ENCODE measurements around the gene CNNM4.
A peak's percentile ranks its signal among the peaks of the same experiment; 100 is the strongest.

Gene CNNM4

DNA sequence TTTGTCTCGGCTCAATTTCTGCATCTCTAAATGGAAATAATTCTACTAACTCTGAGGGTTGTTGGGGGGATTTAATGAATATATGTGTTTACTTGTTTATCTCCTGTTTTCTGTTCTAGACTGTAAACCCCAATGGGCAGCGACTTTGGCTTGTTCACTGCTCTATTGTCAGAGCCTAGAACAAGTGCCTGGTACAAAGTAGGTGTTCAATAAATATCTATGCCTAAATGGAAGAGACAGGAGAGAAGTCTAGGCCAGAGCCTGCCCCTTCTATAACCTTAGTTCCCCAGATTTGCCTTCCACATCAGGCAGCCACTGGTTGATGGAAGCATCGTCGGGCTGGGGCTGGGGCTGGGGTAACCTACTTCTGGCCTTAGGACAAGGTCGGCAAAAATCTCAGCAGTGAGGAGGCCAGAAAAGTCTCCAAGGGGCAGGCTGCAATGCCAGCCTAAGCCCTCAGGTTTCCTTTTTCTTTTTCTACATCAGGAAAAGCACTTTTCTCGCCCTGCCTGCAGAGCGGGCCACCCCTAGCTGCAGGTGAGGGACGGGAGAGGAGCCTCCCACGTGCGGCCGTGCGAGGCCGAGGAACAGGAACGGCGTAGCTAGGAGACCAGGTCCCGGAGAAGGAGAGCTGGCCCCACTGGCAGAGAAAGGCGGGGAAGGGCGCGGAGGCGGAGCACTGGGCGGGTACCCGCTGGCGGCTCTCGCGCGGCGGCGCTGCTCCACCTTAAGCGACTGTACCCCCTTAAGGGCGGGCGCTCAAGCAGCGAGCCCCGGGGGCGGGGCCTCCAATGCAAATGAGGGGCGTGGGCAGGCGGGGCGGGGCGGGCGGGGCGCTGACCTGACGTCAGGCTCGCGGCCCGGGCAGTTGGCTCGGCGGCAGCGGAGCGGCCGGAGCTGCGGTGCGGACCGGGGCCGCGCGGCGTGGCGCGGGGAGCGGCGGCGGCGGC is at the start of gene CNNM4:
TSS of gene CNNM4 (plus strand) at position 867 of the 950 bp plus-strand sequence. CDS start 98 bp downstream, outside the sequence.
- no peaks in the 10 kb centered on the region for H3K27me3 Mint-ChIP-seq
- peak within 1 kb of the TSS; percentile 85 for H3K4me3 Mint-ChIP-seq
- no peaks in the 10 kb centered on the region for H3K9me3 Mint-ChIP-seq (ENCODE audit: low read depth)
- peaks cover 48% of the 10 kb centered on the region for H3K4me1 Mint-ChIP-seq (ENCODE audit: low read depth)
- H3K36me3 Mint-ChIP-seq: no peaks in the 10 kb centered on the region
- H3K27ac Mint-ChIP-seq: peak within 1 kb of the TSS; percentile 86

DNA sequence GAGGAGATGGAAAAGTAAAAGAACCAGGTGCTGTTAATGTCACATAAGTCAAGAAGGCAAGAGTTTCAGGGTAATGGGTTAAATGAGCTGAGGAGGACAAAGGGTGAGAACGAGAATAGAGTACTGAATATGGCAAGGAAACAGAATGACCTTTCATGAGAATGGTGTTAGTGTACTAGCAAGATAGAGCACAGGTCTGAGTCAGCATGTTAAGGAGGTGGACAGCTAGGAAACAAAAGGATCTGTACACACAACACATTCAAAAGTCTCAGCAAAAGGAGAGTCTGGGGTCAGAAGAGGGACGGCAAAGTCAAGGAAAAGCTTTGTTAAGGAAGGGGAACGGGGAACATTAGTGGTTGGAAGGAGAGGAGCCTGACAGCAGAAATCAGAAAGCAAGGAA is 49.7 kb upstream of the CNNM4 start:
- Mint-ChIP-seq H3K4me1 (ENCODE audit: low read depth) (no peaks in the 10 kb centered on the region), H3K9me3 (ENCODE audit: low read depth) (no peaks in the 10 kb centered on the region), H3K27ac (no peak overlapping the region), H3K36me3 (peaks cover 19% of the 10 kb centered on the region), H3K27me3 (no peaks in the 10 kb centered on the region), H3K4me3 (no peak overlapping the region)

GRCh38 chr2:96715658-96716057 is 45.0 kb upstream of the CNNM4 start:
- Mint-ChIP-seq H3K9me3 (ENCODE audit: low read depth) (no peaks in the 10 kb centered on the region), H3K27ac (no peak overlapping the region), H3K36me3 (peaks cover 9% of the 10 kb centered on the region), H3K4me1 (ENCODE audit: low read depth) (no peaks in the 10 kb centered on the region), H3K4me3 (no peak overlapping the region), H3K27me3 (no peaks in the 10 kb centered on the region)

GRCh38 chr2:96716388-96716787 is 44.3 kb upstream of the CNNM4 start:
- peaks cover 3% of the 10 kb centered on the region for H3K36me3 Mint-ChIP-seq
- no peak overlapping the region for H3K27ac Mint-ChIP-seq
- H3K27me3 Mint-ChIP-seq: no peaks in the 10 kb centered on the region
- H3K4me1 Mint-ChIP-seq (ENCODE audit: low read depth): no peaks in the 10 kb centered on the region
- H3K4me3 Mint-ChIP-seq: no peak overlapping the region
- no peaks in the 10 kb centered on the region for H3K9me3 Mint-ChIP-seq (ENCODE audit: low read depth)

DNA sequence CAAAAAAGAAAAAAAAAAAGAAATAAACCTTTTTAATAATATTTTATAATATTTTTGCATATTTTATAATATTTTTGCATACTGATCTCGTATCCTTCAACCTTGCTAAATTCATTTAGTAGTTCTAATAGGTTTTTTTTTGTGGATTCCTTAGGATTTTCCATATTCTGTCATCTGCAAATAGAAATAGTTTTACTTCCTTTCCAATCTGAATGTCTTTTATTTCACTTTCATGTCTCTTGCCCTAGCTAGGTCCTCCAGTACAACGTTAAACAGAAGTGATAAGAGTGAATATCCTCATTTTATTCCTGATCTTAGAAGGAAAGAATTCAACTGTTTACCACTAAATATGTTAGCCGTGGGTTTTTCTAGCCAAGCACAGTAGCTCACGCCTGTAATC is 34.6 kb upstream of the CNNM4 start:
- no peak overlapping the region for H3K4me3 Mint-ChIP-seq

DNA sequence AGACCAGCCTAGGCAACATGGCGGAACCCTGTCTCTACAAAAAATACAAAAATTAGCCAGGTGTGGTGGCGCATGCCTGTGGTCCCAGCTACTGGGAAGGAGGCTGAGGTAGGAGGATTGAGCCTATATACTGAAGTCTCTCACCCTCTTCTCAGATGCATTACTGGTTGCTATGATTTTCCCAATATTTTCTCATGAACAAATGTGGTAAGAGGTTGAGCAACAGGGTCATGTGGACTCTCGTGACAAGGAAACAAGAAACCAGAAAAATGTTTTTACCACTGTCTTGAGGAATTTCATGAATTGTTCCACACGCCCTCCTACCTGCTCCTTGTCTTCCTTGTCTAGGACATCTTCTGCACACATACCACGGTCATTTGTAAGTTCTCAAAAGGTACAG is 33.3 kb upstream of the CNNM4 start:
- Mint-ChIP-seq H3K36me3 (peaks cover 7% of the 10 kb centered on the region), H3K9me3 (ENCODE audit: low read depth) (no peaks in the 10 kb centered on the region), H3K27ac (no peak overlapping the region), H3K27me3 (no peaks in the 10 kb centered on the region), H3K4me1 (ENCODE audit: low read depth) (no peaks in the 10 kb centered on the region), H3K4me3 (no peak overlapping the region)

More for the DNA sequence above, 34.6 kb upstream of the CNNM4 start:
- Mint-ChIP-seq H3K9me3 (ENCODE audit: low read depth) (no peaks in the 10 kb centered on the region), H3K27me3 (no peaks in the 10 kb centered on the region), H3K36me3 (peaks cover 7% of the 10 kb centered on the region), H3K4me1 (ENCODE audit: low read depth) (no peaks in the 10 kb centered on the region), H3K27ac (no peak overlapping the region)

- Mint-ChIP-seq H3K27me3 (no peaks in the 10 kb centered on the region), H3K4me1 (ENCODE audit: low read depth) (no peaks in the 10 kb centered on the region), H3K27ac (no peak overlapping the region), H3K9me3 (ENCODE audit: low read depth) (no peaks in the 10 kb centered on the region), H3K36me3 (peaks cover 9% of the 10 kb centered on the region), H3K4me3 (no peak overlapping the region)
Measured at GRCh38 chr2:96729748-96730147, 31.0 kb upstream of the CNNM4 start.

GRCh38 chr2:96730212-96730611 is 30.5 kb upstream of the CNNM4 start:
- Mint-ChIP-seq H3K27me3 (no peaks in the 10 kb centered on the region), H3K4me3 (no peak overlapping the region), H3K36me3 (peaks cover 13% of the 10 kb centered on the region), H3K4me1 (ENCODE audit: low read depth) (no peaks in the 10 kb centered on the region), H3K27ac (no peak overlapping the region), H3K9me3 (ENCODE audit: low read depth) (no peaks in the 10 kb centered on the region)

DNA sequence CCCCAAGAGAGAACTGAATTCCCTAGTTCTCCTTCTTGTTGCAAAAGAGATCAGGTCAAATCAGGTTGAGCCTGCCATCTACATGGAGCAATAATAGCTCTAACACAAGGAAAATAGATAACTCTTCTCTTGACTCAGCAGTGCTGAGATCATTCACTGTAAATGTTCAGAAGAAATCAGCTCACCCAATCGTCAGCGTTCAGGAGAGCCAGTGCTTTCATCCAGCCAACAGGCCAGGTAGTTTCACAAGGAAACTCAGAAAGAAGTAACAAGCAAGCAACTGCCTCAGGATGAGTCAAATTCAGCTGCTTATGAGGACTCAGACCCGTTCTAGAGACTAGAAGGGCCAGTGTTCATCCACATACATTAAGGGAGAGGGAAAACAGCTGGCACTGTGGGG is 26.8 kb upstream of the CNNM4 start:
- Mint-ChIP-seq H3K27ac (no peak overlapping the region), H3K4me1 (ENCODE audit: low read depth) (peaks cover 12% of the 10 kb centered on the region), H3K36me3 (peaks cover 8% of the 10 kb centered on the region), H3K4me3 (no peak overlapping the region), H3K27me3 (no peaks in the 10 kb centered on the region), H3K9me3 (ENCODE audit: low read depth) (no peaks in the 10 kb centered on the region)

DNA sequence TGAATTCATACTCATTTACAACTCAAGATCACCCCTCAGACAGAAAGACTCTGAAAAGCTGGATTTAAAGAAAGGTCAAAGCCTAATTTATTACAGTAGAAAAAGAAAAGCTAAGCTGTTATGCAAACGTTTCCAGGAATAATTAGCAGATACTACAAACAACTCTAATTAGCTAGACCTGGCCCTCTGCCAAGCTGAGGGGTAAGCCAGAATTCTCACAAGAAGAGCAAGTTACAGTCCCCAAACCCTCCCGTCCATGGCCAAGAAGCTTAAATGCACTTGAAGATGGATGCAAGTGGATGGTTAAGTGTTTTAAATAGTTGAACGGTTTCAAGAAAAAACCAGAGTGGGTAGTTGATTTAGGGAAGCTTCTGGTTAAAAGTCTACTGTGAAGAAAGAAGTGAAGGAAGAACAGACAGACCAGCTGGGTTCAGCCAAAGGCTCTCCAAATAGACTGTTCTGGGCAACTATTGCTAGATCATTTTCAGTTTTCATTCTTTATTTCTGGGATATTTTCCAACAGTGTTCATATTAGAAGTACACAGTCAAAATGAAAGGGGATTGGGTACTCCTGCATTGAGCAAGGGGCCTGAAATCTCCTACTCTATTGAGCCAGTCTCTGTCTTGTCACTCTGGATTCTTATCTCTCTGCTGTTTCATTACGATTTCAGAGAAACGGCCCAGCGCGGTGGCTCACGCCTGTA is 25.7 kb upstream of the CNNM4 start:
- no peaks in the 10 kb centered on the region for H3K9me3 Mint-ChIP-seq (ENCODE audit: low read depth)
- H3K4me1 Mint-ChIP-seq (ENCODE audit: low read depth): peaks cover 22% of the 10 kb centered on the region
- H3K27ac Mint-ChIP-seq: no peak overlapping the region
- no peaks in the 10 kb centered on the region for H3K27me3 Mint-ChIP-seq
- H3K36me3 Mint-ChIP-seq: peaks cover 8% of the 10 kb centered on the region
- H3K4me3 Mint-ChIP-seq: no peak overlapping the region

- Mint-ChIP-seq H3K9me3 (ENCODE audit: low read depth) (no peaks in the 10 kb centered on the region), H3K4me1 (ENCODE audit: low read depth) (peaks cover 26% of the 10 kb centered on the region), H3K4me3 (peak overlapping the region; percentile 61), H3K27me3 (no peaks in the 10 kb centered on the region), H3K27ac (no peak overlapping the region), H3K36me3 (peaks cover 8% of the 10 kb centered on the region)
Measured at GRCh38 chr2:96737251-96737650, 23.5 kb upstream of the CNNM4 start.

GRCh38 chr2:96737831-96738230 is 22.9 kb upstream of the CNNM4 start:
- H3K27ac Mint-ChIP-seq: no peak overlapping the region
- H3K9me3 Mint-ChIP-seq (ENCODE audit: low read depth): no peaks in the 10 kb centered on the region
- H3K36me3 Mint-ChIP-seq: peaks cover 8% of the 10 kb centered on the region
- no peaks in the 10 kb centered on the region for H3K27me3 Mint-ChIP-seq
- H3K4me3 Mint-ChIP-seq: peak overlapping the region; percentile 61
- H3K4me1 Mint-ChIP-seq (ENCODE audit: low read depth): peaks cover 26% of the 10 kb centered on the region

GRCh38 chr2:96739076-96739632 is 21.5 kb upstream of the CNNM4 start:
- Mint-ChIP-seq H3K27me3 (no peaks in the 10 kb centered on the region), H3K9me3 (ENCODE audit: low read depth) (no peaks in the 10 kb centered on the region), H3K27ac (peak overlapping the region; percentile 88), H3K4me1 (ENCODE audit: low read depth) (peaks cover 26% of the 10 kb centered on the region), H3K4me3 (peak overlapping the region; percentile 95), H3K36me3 (peaks cover 5% of the 10 kb centered on the region)

DNA sequence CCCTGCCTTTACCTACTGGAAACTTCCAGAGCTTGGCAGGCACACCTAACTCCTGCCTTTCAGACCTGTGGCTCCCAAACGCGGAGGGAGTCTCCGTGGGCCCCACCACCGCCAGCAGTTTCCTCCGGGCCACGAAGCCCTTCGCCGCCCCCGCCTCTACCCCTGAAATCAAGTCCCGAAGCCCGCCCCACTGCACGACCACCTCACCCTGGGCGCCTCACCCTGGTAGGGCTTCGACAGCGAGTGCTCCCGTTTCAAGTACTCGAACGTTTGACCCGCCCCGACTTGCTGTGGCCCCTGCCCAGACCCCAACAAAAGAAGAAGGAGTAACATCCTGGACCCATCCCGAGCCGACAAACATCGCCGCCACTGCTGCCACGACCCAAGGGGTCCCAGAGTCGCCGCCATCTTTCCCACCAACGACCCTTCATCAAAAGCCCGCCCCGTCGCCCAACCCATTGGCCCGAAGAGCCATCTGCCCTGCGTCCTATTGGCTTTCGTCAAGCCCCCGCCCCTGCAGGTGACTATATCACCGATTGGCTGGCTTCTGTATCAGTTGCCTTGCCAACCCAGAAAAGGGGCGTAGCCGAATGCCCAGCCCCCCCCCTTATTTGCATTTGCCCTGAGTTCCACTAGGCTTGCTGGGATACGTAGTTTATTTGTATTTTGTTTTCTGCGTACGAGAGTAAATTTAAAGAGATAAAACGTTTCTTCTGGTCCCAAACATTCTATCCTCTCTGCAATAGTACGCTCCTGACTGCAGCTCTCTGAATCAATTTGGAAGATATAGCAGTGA is 20.9 kb upstream of the CNNM4 start, which contains the start of gene LMAN2L:
TSS of gene LMAN2L (minus strand) at position 432 of the 796 bp plus-strand sequence. CDS start at position 408, 24 bp downstream.
- Mint-ChIP-seq H3K27ac (peak within 1 kb of the TSS; percentile 88), H3K4me1 (ENCODE audit: low read depth) (peaks cover 26% of the 10 kb centered on the region), H3K36me3 (peaks cover 2% of the 10 kb centered on the region), H3K27me3 (no peaks in the 10 kb centered on the region), H3K9me3 (ENCODE audit: low read depth) (no peaks in the 10 kb centered on the region), H3K4me3 (peak within 1 kb of the TSS; percentile 95)
